GM12874 (cell line): ENCODE data around the gene AHCYL2.

Experiments
- TF ChIP-seq, protein P1 (sequence below): IDR thresholded peaks from 2 replicates; pipeline ENCODE4 v1.5.1; 2011; ENCODE audit warnings: low read depth, mild to moderate bottlenecking, control low read depth, low read length, moderate library complexity; ENCODE audit not compliant: insufficient read depth

AHCYL2 gene

DNA sequence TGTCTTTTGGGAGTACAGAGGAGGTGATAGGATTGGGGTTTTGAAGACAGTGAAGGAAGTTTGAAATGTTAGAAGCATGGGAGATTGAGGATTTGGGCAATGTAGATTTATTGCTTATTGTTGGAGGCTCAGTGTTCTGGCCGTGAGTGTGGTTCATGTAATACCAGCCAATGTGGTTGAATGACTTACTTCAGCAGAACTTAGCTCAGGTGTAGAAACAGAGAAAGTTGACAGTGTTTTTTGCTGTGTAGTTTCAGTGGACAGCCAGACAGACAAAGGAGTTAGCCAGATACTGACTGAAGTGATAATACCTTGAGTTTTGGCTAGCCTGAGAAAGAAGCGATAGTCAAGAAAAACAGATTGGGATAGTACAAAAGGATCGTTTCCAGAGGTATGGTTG is 88.5 kb downstream of the AHCYL2 start:
- TF ChIP-seq, protein P1, sequence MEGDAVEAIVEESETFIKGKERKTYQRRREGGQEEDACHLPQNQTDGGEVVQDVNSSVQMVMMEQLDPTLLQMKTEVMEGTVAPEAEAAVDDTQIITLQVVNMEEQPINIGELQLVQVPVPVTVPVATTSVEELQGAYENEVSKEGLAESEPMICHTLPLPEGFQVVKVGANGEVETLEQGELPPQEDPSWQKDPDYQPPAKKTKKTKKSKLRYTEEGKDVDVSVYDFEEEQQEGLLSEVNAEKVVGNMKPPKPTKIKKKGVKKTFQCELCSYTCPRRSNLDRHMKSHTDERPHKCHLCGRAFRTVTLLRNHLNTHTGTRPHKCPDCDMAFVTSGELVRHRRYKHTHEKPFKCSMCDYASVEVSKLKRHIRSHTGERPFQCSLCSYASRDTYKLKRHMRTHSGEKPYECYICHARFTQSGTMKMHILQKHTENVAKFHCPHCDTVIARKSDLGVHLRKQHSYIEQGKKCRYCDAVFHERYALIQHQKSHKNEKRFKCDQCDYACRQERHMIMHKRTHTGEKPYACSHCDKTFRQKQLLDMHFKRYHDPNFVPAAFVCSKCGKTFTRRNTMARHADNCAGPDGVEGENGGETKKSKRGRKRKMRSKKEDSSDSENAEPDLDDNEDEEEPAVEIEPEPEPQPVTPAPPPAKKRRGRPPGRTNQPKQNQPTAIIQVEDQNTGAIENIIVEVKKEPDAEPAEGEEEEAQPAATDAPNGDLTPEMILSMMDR: no peak

DNA sequence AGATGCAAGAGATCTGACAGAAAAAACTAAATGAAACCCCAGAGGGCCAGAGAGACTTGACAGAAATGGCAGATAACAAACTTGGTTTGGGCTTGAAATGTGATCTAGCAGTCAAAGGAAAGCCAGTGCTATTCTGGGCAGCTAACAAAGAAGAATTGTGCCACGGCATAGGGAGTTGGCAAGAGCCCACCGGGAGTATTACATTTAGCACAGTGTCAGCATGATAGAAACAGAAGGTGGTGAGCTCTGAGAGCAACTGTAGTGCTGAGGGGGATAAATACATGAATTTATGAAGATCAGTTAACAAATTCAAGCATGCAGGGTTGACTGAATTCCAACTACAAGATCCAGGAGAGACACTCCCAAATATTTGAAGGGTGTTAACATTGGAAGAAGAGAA is 91.1 kb downstream of the AHCYL2 start:
- TF ChIP-seq, protein P1: no peak

DNA sequence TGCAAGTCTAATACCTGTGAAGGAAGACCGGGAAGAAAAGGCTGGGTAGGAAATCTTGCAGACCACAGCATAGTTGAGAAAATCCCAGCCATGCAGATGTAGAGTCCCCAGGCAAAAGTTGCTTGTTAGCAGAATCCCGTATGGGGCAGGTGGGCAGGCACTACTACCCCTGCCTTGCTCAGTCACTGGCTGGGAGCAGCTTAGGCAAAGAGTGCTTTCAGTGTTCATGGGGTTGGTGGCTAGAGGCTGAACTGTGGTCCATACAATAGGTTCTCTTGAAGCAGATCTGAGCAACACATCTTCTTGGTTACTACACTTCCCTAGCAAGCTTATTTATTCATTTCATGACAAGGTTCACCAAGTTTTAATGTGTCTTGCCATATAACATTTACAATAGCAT is 92.6 kb downstream of the AHCYL2 start:
- TF ChIP-seq, protein P1: no peak

DNA sequence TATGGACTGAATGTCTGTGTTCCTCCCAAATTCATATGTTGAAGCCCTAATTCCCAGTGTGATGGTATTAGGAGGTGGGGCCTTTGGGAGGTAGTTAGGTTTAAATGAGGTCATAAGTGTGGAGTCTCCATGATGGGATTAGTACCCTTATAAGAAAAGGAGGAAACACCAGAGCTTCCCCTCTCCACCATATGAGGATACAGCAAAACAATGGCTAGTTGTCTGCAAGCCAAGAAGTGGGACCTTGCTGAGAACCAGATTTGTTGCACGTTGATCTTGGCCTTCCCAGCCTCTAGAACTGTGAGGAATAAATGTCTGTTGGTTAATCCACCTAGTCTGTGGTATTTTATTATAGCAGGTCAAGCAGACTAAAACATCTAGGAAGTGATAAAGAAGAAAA is 102.2 kb downstream of the AHCYL2 start:
- TF ChIP-seq, protein P1: no peak

DNA sequence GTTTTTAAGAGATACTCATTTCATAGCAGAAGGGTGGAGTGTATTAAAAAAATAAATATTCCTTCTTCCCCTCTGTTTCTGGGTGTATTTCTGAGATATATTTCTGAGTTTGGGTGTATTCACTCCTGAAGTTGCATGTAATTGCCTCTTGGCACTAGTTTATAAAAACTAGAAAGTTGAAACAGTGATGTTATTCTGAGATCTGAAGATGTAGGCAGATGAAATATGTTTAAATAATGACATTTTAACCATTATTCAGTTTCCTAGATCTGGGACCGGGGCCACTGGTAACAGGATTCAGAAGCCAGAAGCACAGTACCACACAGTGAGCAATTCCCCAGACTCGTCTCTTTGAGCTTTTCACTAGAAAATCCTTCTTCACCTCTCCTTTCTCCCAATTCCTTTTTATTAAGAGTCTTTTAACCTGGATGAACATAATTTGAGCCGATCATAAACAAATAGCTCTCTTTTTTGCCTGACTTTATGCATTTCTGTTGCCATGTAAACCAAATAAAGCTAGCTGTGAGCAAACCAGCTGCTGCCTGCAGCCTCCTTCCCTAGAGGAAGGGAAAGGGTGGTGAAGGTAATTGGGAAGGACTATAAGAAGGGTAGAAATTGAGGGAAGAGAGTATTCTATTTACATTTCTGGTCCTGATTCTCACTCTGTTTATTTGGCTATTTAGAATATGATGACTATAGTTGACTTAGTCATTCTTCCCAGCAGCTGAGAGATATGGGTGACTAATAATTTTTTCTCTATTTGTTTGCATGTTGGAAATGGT is 107.6 kb downstream of the AHCYL2 start:
- TF ChIP-seq, protein P1: no peak

DNA sequence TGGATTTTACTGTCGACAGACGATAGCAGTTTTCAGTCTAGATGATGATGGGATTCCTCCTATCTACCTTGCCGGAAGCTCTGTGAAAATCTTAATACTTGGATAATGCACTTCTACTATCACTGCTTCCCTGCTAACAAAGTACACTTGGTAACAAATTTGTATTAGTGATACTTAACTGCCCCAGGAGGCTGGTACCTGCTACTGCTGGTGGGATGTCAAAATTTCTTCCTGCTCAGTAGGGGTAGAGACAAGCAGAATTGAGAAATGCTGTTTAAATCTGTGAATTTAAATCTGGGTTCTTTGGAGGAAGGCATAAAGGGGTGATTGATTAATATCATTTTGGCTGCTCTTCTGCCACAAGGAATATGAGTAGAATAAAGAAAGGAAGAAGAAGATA is 109.6 kb downstream of the AHCYL2 start:
- TF ChIP-seq, protein P1: no peak

DNA sequence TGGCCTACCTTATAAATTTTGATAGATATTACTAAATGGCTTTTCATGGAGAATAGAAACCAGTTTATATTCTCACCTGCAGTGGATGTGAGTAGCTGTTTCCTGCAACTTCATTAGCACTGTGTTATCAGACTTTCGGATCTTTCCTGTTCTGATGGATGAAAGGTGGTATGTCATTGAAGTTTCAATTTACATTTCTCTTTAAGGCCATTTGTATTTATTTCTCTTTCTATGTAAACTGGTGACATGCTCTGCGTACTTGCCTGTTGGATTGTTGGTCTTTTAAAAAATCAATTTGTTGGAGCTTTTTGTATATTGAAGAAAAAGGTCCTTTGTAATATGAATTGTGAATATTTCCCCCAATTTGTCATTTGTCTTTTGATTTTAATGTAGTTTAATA is 113.6 kb downstream of the AHCYL2 start:
- TF ChIP-seq, protein P1: no peak
